NCI-H226 (cell line): ENCODE measurements around the gene KIF6.
A peak's percentile ranks its signal among the peaks of the same experiment; 100 is the strongest.

Experiments used
- DNase-seq: peaks from one replicate; pipeline ENCODE4 v3.0.0-alpha.2; 2015

KIF6 gene

DNA sequence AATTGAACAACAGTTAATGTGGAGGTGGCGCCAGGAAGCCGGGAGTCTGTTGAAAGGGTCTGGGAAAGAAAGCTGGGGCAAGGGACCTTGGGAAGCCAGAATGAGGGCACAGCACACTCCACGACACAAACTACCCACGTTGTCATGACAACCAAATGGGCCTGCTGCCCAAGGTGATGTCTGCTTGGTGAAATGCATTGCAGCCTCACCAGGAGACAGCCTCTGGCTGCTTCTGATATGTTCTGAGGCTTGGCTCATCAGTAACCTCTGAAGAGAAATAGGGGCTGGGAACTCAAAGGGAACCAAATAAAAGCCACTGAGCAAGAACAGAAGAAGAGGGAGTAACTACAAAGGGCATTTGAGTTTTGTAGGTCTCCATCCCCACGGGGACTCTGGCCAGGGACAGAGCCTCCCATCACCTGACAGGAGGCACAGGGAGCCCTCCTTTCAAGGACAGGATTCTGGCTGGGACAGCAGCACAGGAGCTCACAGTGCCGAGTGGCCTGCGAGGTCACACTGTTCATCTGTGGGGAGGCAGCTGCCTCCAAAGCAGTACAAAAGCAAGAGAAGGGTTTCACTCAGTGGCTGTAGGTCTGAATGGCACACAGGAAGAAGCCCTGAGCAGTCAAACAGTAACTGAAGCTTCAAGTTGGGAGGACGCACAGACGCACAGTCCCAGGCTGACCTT is 358.1 kb downstream of the KIF6 start:
- no peak for DNase-seq

DNA sequence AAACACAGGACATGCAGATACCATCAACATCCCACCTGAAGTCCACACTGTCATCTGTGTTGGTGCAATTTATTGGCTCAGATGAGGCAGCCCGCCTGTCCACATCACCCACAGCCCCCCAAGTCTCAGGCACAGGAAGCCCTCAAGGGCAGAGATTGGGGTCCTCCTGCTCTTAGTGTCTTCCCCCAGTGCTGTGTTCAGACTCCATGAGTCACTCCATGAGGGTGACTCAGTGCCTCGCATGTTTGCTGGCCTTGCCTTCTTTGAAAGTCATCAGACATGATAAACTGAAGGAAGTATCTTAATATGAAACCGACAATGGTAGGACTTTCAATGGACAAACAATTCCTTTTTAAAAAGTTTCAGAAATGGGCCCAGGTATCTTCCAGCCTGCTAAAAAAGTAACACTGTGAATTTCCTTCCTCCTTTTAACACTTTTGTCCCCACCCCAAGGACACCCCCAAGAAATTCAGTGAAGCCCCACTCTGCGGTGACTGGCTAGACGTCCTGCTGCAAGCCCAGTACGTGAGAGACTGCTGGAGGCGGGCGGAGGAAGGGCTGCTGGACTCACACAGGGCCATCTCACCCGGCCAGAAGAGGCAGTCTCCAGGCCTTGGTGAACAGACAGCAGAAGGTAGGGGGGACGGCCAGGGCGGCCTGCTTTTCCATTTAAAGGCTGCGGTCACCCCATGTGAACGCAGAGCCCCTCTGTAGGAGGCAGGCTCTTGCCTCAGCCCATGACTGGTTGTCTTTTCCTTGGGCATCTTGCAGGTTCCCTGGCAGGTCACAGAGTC is 359.7 kb downstream of the KIF6 start:
- DNase-seq, result peak; percentile 12

DNA sequence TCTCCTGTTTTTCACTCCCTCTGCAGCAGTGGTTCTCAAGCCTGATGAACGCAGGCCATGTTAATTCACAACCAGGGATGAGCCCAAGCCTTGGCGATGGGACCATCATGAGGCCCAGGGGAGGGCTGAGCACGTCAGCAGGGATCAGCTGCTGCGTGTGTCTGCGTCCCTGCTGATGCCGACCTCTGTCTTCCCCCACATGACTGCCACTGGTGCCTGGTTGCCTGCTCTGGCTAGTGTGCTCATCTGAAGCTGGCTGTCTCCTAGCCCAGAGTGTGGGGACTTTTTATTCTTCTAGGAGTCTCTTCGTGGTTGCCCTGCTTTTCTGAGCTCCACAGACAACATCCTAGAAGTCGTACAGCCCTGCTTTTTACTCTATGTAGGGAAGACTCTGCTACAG is 361.9 kb downstream of the KIF6 start:
- no peak for DNase-seq

DNA sequence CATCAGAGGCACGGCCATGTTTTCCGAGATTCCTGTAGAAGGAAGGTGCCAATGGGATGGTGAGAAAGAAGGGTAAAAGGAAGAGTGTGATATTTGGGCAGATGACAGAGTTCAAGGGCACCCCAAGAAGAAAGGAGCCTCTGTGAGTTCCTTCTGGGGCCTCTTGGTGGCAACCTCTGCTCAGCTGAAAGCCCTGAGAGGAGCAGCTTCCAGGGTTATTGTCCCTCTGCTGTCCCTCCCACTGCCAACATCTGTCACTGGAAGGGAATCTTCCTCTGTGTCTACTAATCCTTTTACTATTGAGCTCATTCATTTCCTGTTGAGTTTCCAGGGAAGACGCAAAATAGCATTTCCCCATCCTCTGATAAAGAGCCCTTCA is 362.7 kb downstream of the KIF6 start:
- DNase-seq, result no peak

DNA sequence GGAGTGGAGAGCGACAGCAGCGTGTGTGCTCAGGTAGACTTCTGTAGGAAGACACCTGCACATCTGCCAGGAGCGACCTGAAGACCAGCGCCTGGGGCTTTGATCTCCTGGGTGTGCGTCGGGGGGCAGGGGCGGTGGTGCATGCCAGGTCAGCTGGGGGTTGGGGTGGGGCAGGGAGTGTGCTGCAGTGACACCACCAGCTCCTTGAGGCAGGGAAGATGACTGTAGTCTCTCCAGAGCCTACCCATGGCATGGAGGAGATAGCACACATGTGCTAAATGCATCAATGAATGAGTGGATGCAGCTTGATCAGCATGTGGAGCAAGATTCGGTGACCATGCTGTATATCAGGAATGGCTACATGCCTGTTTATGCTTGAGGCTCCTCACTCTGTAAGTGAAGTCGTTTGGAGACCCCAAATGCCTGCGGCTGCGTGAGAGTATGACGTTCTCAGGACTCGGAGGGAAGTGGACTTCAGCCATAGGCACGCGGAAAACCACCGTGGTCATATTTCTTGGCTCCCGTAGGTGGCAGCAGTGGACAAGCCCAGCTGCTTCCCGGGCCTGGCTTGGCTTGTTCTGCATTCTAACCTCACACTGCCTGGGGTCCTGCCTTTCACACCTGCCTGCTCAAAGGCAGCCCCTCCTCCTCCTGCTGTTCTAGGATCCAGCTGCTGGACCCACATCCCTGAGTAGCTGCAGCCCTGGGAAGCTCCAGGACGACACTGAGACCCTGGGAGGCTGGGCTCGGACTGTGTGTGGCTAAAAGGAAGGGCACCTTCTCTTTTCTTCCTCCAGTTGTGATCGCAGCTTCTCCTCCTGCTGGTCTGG is 363.3 kb downstream of the KIF6 start:
- DNase-seq, result peak; percentile 48

DNA sequence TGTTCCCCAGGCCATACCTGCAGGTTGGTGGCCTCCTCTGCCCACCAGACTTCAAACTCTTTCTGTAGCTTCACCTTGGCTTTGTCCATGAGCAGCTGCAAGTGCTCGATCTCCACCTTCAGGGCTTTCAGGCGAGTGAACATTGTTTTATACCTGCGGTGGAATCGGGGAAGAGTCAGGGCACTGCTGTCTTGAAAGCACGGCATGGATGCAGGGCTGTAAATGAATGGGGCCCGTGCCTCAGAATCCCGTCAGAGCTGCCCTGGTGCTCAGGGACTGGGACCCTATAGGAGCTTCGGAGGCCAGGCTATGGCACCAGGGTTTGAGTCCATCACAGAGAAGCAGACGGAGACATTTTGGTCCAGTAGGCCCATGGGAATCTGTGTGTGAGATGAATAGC is 364.8 kb downstream of the KIF6 start:
- DNase-seq, result no peak

DNA sequence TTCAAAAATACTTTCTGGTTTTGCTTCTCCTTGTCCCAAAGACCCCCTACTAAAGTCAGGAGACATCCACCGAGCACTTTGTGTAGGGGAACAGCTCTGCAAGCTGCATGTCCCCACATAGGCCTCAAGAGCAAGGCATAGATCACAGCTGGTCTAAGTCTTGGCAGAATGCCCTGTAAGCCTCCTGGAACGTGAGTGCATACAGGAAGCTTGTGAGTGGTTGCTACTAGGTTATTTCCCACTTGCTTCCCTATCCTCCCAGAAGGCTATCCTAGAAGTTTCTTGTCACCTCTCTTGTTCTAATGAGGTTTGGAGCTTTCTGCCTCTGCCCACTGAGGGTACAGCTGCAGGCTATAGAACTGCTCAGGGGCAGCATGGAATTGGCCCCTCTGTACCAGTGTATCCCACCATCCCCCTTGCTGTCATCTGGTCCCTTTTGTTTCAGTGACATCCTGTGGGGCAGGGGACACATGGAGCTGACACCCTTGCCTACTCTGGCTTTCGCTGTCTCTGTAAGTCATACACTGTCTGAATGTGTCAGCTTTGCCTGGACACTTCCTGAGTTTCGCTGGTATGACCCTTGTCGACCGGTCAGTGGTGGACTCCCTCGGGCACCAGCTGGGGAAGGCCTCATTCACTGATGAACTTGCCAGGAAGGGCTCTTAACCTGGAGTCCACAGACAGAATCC is 367.1 kb downstream of the KIF6 start:
- peak; percentile 36 for DNase-seq

DNA sequence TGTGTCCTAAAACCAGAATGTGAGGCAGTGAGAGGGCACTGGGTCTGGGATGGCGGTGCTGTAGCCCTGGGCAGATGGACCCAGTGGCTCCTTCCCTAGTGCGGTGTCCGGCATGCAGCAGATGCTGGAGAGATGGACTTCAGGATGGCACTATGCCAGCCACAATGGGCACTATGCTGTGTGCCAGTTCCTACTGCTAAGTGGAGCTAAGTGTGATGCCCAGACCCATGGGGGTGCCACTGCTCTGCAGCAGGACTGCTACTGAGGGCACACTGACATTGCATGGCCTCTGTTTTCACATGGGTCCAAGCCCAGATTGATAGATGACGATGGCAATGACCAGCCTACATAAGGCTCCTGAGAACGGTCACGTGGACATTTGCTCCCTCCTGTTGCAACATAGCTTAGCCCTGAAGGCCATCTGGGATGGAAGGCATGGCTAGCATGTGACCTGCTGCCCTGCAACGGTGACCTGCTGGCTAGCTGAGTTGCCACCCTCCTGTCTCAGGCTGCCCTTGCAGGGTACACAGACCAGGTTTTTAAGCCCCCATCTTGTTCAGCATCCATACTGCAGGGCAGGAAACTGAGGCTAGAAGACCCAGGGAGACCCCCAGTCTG is 371.4 kb downstream of the KIF6 start:
- no peak for DNase-seq

DNA sequence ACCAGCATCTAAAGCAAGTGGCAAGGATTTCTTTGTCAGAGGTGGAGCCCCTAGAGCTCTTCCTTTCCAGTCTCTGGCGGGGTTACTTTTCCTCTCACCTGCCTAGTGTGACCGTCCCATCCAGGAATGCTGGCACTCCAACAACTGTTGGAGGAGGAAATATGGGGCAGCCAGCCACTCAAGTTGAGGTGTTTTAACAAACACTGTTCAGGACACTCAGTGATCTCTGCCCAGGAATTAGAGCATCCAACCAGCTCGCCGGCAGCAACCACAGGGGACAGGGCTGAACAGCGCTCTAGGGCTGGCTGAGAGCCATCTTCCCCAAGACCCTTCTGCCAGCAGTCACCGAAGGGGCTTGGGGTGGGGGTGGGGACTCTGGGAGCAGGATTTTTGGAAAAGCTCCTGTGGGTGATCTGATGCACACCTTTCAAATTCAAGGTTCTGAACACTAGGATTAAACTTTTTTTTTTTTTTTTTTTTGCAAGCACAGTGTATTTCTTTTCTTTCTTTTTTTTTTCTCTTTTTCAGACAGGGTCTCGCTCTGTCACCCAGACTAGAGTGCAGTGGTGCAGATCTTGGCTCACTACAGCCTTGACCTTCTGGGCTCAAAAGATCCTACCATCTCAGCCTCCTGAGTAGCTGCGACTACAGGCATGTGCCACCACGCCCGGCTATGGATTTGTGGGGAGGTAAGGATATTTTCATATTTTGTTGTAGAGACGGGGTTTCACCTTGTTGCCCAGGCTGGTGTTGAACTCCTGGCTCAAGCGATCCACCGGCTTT is 374.3 kb downstream of the KIF6 start:
- DNase-seq, result no peak

DNA sequence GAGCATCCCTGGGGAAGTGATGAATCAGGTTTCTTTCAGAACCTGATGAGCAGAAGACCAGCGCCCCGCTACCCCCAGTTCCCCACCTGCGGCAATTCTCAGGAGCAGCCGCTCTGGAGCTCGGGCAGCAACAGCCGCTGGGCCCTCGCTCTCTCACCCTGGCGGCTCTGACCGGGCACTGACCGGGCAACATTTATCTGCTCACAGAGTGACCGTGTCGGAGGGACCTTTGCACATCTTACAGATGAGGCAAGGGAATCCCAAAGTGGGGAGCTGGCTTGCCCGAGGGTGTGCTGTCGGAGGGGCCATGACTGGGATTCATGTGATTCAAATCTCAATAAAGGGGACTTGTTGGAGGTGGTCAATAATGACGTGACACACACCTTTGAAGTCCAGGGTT is 376.5 kb downstream of the KIF6 start:
- no peak for DNase-seq

DNA sequence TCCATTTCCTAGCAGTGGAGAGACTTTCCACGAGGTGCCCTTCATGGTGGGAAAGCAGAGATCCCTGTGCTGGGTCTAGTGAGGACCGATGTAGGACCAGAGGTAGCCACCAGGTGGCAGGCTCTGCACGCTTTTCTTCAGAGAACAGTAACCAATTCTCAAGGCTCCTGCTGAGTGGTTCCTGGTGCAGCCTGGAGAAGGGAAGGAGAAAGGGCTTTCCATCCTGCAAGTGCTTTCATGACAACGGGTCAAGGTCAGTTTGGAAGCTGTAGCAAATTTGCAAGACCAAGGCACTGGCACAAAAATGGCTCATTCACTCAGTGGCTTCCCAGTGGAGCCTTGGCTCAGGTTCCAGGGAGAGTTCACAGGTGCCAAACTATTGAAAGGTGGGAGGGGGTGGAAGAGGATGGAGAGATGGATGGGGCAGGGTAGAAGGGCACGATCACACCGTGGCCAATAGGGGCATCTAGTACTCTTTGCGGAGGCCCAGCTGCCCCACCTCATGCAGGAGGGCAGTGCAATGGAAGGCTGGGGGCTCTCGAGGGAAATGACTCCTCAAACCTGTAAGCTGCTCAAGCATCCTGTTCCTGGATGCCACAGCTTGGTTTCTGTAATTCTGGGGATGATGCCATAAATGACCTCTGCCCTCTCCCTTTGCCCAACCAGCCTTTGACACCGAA is 377.2 kb downstream of the KIF6 start:
- DNase-seq, result peak; percentile 37

DNA sequence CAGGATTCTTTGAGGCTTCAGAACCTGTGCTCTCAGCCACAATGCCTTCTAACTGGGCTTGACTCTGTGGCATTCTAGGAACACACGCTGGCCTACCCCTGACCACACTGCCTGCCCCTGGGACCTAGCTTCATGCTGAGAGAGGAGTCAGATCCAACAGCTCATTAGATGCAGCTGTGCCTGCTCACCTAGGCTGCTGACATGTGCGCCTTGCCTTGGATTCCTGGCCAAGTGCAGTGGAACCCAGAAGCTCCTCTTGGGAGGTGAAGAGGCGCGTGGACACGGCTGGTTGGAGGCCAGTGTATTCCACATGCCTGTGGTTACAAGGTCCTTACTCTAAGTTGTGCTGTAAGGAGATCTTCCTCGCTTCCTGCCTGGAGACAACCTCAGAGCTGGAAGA is 378.0 kb downstream of the KIF6 start:
- DNase-seq, result no peak

DNA sequence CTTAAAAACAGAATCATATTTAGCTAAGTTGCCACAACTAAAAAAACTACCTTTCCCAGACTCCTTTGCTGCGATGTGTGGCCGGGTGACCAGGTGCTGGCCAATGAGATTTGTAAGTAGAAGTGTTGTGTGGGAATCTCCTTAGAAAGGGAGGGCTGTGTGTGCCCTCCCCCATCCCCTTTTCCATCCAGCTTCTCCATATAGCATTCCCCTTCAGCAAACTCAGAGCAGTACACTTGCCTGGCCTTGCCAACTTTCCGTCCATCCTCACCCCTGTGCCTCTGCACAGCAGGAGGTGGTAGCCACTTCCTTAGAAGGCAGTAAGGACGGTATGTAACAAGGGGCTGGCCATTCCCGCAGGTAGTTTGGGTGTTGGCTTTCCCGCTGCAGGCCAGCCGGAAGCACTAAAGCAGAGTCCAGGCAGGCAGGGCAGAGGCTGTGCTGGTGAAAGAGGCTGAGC is 380.4 kb downstream of the KIF6 start:
- no peak for DNase-seq

DNA sequence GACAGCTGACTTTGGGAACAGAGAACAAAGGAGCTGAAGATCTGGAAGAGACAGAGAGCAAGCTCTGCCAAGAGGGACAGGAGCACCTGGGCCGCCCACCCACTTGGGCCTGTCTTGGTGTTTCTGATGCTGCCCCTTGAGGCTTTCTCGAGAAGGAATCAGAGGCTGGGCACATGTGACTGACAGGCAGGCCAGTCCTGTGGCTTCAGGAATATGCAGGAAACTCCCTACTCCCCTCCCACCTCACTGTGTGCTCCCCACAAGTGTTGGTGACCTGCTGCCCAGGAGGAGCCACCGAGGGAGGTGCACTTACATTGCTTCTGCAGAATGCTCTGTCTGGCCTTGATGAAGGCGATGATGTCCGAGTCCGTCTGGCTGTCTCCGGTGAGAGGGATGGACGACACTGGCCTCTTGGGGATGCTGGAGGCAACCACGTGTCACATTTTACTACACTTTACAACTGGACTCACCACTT is 381.8 kb downstream of the KIF6 start:
- DNase-seq, result no peak

DNA sequence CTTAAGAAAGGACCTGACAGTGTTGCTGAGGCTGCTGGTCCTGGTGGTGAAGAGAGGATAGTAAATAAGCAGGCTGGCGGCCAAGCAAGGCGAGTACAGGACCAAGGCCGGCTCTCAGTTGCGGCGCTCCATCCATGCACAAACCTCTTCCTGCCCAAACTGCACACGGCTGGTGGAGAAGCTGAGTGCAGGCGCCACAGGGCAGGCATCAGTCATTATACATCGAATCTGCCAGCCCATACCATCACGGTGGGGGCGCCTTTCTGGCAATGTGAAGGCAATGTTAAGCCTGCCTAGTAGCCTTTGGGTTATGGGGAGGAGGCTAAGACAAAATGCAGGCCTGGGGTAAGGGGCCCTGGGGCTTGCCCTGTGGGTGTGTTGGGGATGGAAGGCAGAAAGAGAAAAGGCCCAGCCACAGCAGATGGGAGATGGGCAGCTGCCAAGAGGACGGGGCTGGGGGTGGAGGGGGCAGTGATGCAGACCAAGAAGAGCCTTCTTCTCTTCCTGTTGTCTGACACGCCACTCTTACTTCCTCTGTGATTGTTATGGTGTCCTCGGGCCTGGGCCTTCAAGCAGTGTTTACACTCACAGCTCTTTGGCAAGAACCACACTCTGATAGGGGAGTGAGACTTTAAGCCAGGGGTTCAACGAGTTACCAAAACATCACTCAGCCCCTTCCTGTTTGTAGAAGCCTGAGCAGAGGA is 382.4 kb downstream of the KIF6 start:
- no peak for DNase-seq

DNA sequence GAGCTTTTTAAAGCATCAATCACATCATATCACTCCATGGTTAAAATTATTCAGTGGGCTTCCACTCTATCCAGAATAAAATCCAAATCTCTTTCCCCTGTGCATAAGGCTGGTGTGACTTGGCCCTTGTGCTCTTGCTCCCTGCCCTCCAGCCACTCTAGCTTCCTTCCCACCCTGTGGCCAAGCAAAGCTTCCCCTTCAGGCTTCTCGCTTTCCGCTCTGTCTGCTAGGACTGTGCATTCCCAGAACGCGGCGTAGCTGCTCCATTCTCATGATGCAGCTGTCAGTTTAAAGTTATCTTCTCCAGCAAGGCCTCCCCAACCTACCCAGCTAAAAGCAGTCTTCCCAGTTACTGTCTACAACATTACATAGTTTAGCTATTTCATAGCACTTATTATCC is 383.3 kb downstream of the KIF6 start:
- DNase-seq, result no peak

DNA sequence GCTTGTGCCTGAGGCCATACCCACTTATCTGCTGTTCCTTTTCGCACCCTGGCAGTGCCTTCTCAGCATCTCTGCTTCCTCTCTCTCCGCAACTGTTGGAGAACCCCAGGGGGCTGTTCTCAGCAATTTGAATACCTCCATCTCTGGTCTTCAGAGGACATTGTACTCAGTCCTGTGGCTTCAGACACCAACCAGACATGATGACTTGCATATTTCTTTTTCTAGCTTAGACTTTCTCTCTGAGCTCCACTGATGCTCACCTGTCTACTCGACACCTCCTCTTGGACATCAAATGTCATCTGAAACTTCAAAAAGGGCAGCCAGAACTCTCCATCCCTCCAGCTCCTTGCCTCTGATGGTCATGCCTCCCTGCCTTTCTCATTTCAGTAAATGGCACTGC is 383.9 kb downstream of the KIF6 start:
- DNase-seq, result no peak

DNA sequence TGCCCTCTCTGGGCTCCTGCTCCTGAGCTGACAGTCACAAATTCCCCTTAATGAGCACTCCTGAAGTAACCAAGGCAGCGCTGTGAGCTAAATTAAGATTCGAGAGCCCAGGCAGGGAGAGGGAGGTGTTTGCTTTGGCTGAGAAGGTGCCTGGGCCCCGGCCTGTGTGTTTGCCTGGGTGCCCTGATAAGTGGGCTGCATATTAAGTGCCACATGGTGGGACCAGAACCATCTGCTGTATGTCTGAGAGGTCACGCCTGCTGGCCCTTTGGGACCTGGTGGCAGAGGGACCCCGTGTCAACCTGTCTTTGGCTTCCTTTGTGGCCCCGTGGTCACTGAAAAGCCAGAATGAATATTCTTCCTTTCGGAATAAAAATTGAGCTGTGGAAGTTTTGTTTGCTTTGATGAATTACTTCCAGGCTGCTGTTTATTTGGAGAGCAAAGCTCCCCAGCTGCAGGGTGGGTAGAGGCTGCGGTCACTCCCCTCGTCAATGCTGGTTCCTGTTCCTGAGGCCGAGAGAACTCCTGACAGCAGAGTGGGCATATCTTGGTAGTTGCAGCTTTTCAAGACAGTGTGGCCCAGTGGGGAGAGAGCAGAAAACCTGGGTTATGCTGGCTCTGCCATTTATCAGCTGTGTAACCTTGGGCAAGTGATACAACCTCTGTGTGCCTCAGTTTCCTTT is 385.2 kb downstream of the KIF6 start:
- no peak for DNase-seq

DNA sequence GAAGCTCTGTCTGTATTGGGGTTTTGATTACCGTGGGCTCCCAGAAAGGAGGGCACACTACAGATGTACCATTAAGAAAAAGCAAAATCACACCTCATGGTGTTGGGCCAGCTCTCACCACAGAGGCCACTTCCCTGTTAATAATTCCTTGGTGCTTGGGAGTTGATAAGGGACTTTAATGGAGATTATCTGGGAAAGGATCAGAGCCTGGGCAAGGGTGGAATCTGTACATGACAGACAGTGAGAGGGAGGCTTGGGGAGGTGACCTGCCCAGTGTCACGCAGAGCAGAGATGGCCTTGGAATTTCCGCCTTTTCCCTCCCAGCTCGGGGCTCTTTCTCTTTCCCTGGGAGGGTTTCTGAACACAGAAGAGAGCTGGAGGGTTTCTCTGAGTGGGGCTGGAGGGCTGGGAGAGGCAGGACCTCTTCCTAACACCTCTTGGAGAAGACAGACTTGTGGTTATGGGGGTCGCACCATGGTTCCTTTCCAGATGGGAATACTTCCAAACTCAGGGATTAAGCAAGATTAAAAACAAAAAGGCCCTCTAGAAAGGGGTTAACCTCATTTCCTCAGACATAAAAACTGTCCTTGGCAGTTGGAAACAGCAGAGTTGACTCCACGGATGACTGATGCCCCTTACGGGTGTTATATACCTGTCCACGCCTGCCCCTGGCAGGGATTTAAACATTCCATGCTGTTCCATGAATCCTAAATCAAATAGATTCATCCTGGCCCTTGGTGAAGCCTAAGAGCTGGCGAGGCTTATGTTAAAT is 385.9 kb downstream of the KIF6 start:
- DNase-seq, result no peak
